ENCODE results near the gene KAT2A. TPM values are rescaled to one million over a fixed set of nuclear protein-coding genes. Genes with fewer than 3 reads are reported as not detected.
"Not testable (repeated sequence)": the region's sequence is repeated elsewhere in the genome, so short reads cannot be mapped to it uniquely, and the experiment has no call there.

KAT2A gene
- polyA plus RNA-seq (2014; cell fraction: cytosol; rRNA removed) = 36.0 and 46.1 TPM in 2 replicates
- 477 and 734 TPM in 2 replicates for polyA plus RNA-seq (2014; cell fraction: nucleus; rRNA removed)

DNA sequence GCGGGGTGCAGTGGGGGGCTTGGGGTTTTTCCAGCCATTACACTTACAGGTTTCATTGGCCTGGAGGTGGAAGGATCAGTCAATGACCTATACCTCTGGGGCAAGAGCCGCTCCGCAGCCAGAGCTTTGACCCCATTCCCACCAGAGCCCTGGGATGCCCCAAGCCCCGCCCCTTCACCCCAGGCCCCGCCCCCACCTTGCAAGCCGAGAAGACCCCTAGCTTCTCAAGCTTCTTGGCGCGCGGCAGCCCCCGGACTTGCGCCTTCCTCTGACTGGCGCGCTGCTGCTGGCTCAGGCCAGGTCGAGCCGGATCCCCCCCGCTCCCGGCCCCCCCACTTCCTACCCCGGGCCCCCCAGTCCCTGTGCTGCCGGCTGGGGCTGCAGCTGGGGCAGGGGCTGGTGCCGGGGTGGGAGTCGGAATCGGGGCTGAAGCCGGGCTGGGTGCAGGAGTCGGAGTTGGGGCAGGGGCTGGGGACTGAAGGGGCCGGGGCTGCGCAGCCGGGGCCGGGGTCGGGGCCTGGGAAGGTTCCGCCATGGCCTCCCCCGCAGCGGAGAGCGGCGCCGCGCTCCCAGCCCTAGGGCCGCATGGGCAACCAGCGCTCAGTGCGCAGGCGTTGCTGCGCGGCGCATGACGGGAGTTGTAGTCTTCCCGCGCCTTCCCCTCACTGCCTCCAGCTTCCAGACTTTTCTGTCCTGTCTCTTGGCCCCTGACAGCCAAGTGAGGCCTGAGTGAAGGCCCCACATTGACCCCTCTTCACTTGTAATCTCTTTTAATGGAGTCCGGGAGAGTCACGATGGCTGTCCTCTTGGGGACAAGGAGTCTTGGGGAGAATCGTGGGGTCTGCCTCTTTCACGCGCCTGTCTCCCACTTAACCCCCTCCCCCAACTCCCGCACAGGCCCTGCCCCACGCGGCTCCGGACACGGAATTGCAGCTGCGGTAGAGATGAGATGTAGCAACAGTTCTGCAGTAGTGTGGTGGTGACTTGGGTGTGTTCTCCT lies at the start of gene KAT2A:
TSS of gene KAT2A (minus strand) at position 598 of the 1,000 bp plus-strand sequence. CDS start at position 535, 63 bp downstream.
- peak; percentile 91 for DNase-seq (ENCODE audit: low spot score)

DNA sequence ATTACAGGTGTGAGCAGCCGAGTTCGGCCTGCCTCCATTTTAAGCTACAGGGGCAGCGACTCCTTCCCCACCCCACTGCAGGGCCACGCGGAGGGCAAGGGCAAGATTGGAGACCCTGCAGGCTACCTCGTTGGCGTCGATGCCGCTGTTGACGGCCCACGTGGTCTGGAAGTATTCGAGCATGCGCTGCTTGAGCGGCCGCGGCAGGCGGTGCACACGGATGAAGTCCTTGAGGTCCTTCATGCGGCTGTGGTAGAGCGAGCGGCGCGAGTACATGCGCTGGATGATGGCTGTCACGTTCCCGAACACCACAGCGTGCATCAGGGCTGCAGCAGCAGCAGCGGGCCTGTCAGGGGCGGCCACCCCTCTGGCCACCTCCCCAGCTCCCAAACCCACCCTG lies 48.2 kb upstream of the KAT2A start:
- no peak for DNase-seq (ENCODE audit: low spot score)

DNA sequence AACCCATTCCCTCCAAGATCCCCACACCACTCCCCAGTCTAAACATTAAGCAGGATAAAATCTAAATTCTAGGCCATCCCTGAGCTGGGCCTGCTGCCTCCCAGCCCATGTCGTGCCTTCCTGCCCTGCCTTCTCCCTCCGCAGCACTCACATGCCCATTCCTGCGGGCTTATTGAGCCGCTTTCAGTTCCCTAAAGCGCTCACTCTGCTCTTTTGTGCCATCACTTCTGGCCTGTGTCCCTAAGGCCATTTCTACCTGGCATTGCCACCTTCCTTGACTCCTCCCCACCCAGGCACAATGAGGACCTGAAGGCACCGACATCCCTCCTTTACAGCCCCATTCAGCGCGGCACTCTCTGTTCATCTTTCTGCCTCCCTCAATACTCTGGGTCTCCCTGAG lies 46.6 kb upstream of the KAT2A start:
- no peak for DNase-seq (ENCODE audit: low spot score)

DNA sequence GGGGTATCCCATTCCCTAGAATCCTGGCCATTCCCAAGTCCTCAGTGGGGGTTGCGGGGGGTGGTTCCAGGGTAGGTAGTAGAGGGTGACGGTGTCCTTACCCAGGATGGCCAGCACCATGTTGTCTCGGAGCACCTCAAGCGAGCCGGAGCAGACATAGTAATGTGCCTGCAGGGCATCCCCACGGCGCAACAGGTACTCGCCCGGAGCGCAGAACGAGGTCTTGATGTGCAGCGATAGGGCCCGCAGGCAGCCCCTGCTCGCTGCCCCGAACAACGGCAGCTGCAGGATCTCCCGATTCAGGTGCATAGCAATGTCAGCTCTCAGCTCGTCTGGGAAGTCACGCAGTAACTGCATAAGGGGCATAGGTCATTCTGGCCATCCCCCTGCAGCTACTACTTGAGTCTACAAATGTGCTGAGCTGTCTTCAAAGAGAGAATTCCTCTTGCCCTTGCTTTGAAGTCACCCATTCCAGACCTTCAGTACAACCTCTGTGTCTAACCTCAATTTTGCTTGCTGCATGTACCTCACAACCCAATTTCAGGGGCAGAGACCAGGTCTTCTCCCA lies 45.1 kb upstream of the KAT2A start:
- no peak for DNase-seq (ENCODE audit: low spot score)

DNA sequence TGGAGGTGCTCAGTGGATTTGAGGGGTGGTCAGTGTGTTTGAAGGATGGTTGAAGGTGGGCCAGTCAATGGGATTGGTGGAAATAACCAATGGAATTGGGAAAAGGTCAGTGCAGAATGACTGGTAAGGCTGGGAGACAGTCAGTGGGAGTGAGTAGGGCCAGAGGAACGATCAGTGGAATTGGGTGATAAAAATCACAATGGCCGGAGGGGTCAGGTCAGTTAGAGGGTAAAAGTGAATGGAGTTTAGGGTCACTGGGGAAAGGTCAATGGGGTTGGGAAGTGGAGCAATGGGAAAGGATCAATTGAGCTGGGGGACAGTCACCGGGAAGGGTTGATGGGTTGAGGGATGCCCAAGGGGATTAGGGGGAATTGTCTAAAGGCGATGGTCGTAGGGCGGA lies 44.6 kb upstream of the KAT2A start:
- no peak for DNase-seq (ENCODE audit: low spot score)

DNA sequence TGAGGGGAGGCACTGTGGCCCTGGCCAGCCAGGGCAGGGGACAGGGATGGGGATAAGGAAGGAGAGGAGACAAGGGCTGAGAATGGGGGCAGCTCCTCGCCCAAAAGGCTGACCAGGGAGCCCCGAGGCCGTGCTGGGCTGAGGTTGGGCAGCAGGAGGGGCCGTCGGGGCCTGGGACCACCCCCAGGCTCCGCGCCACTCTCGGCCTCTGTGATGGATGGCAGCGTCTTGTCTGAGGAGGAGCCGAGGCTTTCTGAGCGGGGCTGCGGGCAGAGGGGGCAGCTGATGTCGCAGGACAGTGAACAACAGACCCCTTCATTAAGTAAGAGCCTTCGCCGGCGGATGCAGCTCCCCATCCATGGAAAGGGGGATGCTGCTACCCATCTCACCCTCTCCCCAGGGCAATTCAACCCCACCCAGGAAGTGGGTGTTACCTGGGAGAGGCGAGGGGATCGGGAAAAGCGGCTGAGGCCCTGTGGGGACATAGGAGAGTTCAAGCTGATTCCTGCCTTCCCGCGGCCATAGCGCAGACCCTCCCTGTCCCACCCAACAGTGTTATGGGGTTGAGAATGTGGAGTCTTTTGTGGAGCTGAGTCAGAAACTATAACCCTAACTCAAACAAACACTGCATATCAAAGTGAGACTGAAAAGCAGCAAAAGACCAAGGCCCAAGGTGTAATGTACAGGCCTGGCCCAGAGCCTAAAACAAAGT lies 42.7 kb upstream of the KAT2A start:
- no peak for DNase-seq (ENCODE audit: low spot score)

DNA sequence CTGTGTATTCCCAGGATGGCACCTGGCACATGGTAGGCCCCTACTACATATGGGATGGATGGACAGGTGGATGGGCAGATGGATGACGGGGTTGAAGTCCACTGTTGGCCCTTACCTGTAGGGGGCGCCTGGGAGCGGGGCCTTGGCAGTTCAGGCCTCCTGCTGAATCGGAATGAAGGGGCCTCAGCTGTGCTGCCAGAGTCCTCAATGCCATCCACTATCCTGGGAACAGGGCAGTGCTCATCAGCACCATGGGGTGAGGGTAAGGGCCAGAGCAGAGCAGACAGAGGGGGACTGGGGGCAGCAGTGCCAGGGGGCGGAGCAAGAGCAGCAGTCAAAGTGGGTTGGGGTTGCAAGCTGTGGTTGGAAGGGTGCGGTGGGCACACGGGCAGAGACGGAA lies 41.9 kb upstream of the KAT2A start:
- no peak for DNase-seq (ENCODE audit: low spot score)

DNA sequence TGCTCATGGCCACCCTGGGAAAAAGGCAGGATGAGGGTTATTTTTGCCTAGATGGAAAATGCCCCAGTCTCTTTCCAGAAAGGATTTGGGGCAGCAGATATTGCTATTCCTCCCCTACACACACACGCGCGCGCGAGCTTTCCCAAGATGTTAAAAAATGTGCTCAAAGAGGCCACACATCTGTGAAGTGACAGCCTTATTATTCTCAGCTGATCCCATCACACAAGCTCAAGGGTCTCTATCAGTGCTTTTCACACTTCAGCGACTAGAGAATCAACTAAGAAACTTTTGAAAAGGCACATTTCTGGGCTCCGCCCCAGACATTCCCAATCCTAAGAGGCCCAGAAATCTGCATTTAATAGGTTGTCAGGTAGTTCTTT lies 39.4 kb upstream of the KAT2A start:
- no peak for DNase-seq (ENCODE audit: low spot score)

DNA sequence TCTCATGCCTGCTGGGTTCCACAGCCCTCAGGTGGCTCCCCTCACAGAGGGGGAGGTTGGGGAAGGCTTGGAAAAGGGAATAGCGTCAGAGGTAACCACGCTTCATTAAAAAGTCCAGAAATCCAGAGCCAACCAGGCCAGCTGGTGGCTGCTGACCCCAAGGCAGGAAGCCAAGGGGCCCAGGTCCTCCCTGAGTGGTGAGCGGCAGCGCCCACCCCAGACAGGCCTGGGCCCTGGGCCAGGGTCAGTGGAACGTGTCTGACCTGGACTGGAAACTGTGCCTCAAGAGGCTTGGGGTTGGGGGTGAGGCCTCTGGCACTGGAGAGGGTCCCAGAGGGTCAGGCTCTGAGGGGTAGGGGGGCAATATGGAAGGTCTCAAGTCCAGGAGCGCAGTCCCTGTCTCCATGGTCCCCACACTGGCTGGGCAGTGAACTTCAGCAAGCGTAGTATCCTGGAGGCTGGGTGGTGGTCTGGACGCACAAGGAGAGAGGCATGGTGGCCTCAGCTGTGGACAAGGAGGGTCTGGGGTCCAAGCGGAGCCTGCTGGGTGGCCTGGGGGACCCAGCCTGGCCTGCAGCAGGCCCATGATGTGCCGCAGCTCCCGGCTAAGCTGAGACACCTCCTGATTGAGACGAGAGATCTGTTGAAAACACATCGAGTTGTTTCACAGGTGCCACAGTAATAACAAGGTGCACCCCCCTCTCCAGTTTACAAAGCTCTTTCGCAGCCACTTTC lies 38.8 kb upstream of the KAT2A start:
- DNase-seq (ENCODE audit: low spot score) = no peak

DNA sequence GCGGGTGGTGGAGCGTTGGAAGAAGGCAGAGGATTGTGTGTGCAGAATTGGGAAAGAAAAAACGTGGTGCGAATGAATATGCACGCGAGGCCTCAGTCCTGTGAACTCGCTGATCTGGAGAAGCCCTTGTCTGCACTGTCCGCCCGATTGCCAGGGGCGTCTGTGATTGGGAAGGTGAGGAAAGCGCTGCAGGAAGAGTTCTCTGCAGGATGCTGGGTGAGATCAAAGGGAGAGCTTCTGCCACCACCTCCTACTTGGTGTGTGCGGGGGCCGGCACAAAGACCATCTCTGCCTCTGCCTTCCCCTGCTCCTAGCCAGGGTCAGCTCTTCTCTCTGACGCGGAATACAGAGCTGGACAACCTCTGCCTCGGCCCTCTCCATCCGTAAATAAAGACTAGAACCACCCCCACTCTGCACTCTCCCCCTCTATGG lies 34.5 kb upstream of the KAT2A start:
- DNase-seq (ENCODE audit: low spot score) = no peak

DNA sequence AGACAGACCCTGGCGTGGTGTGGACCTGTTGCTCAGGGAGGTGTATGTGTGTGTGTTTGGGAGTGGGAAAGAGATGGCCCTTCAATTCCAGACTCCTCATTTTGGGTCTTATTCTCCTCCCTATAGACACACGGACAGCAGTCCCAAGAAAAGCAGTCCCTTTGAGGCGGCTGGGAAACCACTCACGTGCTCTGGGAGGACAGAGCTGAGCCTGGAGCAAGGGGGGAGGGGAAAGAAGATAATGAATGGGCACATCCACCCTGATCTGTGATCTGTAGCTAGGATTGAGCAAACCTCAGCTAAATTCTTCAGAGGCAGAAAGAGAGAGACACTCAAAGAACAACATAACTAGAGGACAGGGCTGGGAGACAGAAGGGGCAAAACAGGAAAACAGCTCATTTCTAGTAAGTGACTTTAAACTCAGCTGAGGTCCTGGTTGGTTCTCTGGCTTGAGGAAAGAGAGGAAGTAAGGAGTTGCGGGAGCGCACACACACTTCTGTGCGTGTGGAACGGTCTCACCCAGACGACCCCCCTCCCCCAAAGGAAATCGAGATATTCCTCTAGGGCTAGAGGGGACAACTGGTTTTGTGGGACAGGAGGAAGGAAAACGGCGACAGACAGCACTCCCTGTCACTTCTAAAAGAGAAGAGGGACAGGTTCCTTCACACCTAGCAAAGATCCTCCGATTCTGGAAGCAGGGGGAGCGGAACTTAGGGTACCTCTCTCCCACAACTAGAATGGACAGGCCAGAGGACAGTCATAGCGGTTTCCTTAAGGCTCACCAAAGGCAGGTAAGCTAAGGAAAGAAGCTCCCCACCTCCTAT lies 33.0 kb upstream of the KAT2A start:
- no peak for DNase-seq (ENCODE audit: low spot score)

DNA sequence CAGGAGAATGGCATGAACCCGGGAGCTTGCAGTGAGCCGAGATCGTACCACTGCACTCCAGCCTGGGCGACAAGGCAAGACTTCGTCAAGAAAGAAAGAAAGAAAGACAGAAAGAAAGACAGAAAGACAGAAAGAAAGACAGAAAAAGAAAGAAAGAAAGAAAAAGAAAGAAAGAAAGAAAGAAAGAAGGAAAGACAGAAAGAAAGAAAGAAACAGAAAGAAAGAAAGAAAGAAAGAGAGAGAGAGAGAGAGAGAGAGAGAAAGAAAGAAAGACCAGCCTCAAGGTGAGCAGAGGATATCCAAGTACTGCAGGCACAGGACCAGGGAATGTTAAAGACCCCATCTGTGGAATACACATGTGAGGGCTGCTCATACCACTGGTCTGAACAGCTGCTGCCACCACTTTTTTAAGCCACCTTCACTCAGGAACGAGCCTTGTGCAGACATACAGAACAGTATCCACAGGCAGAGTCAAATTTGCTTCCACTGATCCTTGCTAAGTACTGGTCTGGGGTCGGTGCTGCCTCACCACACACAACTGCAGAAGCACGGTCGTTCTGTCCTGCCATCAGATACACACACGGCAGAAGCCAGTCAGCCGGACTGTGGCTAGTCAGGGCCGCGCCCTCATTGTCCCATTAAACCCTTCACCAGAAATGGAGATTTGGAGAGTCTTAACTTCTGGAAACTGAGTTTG lies 25.9 kb upstream of the KAT2A start:
- no peak for DNase-seq (ENCODE audit: low spot score)

DNA sequence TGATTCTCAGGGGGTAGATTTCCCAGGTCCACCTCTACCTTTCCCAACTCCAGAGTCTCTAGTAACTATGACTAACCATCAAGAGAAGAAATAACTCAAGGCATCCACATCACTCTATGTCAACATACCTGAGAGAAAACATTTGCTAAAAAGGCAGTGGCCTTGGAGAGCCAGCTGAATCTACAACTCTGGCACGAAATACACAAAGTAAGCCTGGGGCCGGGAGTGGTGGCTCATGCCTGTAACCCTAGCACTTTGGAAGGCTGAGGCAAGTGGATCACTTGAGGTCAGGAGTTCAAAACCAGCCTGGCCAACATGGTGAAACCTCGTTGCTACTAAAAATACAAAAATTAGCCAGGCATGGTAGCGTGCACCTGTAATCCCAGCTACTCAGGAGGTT lies 22.0 kb upstream of the KAT2A start:
- DNase-seq (ENCODE audit: low spot score) = not testable (repeated sequence)

DNA sequence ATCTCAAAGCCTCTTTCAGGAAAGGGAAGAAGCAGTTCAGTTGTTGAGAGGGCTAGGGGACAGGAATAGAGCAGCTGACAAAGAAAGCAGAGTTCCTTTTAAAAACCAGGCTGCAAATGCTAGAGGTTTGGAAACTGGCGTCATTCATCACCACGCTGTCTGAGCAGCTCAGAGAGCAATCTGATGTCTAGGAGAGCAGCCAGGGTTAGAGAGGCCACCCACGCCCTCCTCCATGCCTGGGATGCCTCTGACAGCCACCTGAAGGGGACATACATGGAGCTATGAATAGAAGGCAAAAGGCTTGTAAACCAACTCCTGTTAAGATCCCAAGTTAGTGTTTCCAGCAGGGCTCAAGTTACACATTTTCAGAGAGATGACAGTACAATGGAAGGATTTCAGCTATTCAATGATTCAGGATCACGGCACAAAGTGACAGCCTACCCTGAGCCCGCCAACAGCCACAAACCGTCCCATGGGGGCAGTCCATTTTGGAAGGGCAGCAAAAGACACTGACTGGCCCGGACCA lies 21.3 kb upstream of the KAT2A start:
- DNase-seq (ENCODE audit: low spot score) = no peak

DNA sequence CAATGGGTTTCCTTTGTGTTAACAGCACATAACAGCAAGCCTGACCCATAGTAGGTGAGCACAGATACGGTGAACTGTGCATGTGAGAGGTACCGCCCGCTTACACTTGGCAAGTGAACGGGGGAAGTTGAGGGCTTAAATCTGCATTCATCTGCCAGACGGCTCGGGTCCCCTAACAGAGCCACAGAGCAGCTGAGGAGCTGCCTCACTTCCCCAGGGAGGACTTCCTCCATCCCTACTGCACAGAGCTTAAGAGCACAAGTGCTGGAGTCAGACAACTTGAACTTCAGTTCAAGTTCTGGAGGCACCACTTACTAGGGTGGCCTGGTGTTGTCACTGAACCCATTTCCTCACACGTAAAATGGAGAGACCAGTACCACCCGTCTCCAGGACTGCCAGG lies 20.2 kb upstream of the KAT2A start:
- no peak for DNase-seq (ENCODE audit: low spot score)

DNA sequence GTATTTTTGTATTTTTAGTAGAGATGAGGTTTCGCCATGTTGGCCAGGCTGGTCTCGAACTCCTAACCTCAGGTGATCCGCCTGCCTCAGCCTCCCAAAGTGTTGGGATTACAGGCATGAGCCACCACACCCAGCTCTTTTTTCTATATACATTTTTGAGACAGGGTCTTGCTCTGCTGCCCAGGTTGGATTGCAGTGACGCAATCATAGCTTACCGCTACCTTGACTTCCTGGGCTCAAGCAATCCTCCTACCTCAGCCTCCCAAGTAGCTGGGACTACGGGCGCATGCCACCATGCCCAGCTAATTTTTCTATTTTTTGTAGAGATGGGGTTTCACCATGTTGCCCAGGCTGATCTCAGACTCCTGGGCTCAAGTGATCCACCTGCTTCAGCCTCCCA lies 19.5 kb upstream of the KAT2A start:
- DNase-seq (ENCODE audit: low spot score) = not testable (repeated sequence)

DNA sequence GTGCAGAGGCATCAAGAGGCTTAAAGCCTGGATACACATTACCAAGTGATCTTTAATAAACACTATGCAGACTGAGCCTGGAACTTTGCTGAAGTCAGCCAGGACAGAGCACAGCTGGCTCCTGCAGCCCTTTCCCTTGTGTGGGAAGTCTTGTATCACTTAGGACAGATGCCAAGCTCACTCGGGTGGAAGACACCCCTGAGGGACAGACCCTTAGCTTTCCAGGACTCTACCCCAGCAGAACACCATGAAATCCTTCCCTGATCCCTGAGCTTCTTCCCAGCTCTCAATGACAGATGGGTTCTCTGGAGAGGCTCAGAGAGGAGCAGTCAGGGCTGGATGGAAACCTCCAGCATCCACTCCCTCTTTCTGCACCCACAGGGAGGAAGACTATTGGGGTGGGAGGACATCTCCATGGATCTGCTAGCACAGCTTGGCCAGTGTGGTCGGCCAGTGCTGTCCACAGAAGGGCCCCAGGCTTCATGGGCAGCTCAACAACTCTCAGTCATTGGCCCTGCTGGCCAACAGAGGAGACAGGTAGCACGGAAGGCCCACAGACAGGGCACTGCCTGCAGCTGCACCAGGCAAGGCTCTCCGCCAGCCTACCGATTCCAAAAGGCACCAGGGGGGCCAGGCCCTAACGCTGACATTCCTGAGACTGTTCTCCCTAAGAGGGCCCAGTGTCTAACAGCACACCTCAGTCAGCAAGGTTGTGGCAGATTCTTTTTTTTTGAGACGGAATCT lies 17.8 kb upstream of the KAT2A start:
- no peak for DNase-seq (ENCODE audit: low spot score)

DNA sequence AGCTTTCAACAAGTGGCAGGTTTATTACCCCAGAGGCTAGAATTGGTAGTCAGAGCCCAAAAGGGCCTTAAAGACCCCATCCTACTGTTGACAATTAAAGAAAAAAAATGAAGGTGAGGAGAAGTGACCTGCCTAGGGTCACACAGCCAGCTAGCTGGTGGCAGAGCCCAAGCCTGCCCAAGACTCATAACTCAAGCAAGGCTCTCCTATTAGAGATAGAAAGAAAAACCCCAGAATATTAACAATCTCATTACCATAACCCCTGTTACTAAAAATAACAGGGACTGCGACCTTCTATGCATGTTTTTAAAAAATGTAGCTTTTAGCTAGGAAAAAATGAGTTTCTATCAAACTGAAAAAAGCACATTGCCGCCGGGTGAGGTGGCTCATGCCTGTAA lies 15.5 kb upstream of the KAT2A start:
- no peak for DNase-seq (ENCODE audit: low spot score)
